ENCODE measurements around the gene ATRIP.

GRCh38 chr3:48460517-48460902 lies 14.0 kb downstream of the ATRIP start:
- TF ChIP-seq CTCF (IDR thresholded peaks at IDR 0.05; ENCODE audit: low read depth, low read length, poor library complexity, severe bottlenecking) (no peak), EZH2phosphoT487 (IDR thresholded peaks at IDR 0.05; ENCODE audit: borderline replicate concordance, low read length) (no peak)
